ENCODE measurements around the gene SEC14L6. TPM values are rescaled to one million over a fixed set of nuclear protein-coding genes. Genes with fewer than 3 reads are reported as not detected.

SEC14L6 gene
- total and polyA plus RNA-seq, 9 of the 15 experiments (the other 6 are each of a cell fraction or from before 2014, with no cell fraction given): 0.29 to 6.1 (median 1.9) TPM

DNA sequence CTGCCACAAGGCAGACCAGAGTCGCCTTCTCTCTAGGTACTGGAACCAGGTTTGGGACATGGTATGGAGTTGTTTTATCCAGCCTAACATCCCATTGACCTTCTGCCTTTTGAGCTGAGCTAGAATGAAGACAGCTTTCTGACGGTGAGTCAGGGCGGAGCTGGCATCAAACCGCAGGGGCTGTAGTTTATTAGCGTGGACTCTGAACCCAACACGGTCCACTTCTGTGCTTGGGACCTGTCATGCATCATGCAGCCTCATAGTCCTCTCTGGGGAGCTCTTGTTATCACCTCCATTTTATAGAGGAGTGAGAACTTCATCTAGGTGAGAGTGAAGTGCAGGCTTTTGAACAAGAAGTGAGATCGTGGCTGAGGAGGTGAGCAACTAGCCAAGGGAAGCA lies 19.6 kb upstream of the SEC14L6 start:
- H3K36me3 ChIP-seq (ENCODE audit: control insufficient read depth, insufficient read depth, low read length): no peaks in the 10 kb centered on the region
- intact Hi-C loops (cut with micrococcal nuclease): no loop called here
- FAIRE-seq (no peak), DNase-seq (ENCODE audit: extremely low read depth in 1 of 4, low spot score in 3 of 4) (no peak), ATAC-seq (no peak)
- 0% methylated on average over 7 of the region's 7 CpGs for WGBS (ENCODE audit: insufficient coverage, low coverage, missing lambda C conversion rate)
- no peak overlapping the region for H3K9ac ChIP-seq (ENCODE audit: insufficient read depth in 1 of 2, low read depth in 2 of 2, low read length in 2 of 2)
- no peak overlapping the region for H3K4me2 ChIP-seq (ENCODE audit: insufficient read depth, low read length)
- in situ Hi-C loops (cut with MboI): no loop called here
- CTCF ChIA-PET (ENCODE audit: low intra/inter-chr PET ratio): no interaction called here
- no peak for TF ChIP-seq FUS (optimal IDR thresholded peaks at IDR 0.05; ENCODE audit: low read depth, low read length)
- TF ChIP-seq ETS2 (tag; IDR thresholded peaks at IDR 0.05; ENCODE audit: borderline replicate concordance, poor library complexity, severe bottlenecking): no peak
- no peak for TF ChIP-seq SREBF1 (IDR thresholded peaks at IDR 0.05; ENCODE audit: borderline replicate concordance, low read depth, low read length)
- no peak overlapping the region for H3K4me3 ChIP-seq
- H4K20me1 ChIP-seq (replicated peaks; ENCODE audit: control insufficient read depth, insufficient read depth, low read length): no peaks in the 10 kb centered on the region; the same call in 1 of the 2 replicates
- H3K79me2 ChIP-seq (ENCODE audit: control insufficient read depth, insufficient read depth, low read length): no peaks in the 10 kb centered on the region
- no peak overlapping the region for H3K27ac ChIP-seq (ENCODE audit: extremely low read depth, low read depth, low read length)
- no peaks in the 10 kb centered on the region for H3K9me1 ChIP-seq (ENCODE audit: control insufficient read depth, insufficient read depth, low read length)
- H3K4me1 ChIP-seq (replicated peaks in 1 of 2; ENCODE audit: control insufficient read depth in 2 of 2, insufficient read depth in 2 of 2, low read length in 2 of 2): no peaks in the 10 kb centered on the region
- no peaks in the 10 kb centered on the region for H3K9me3 ChIP-seq (replicated peaks; ENCODE audit: control insufficient read depth, insufficient read depth, low read depth, low read length)
- peaks cover 0 to 20% of the 10 kb centered on the region in 2 experiments; a peak in 3 of 5 replicates for H3K27me3 ChIP-seq (ENCODE audit: control insufficient read depth in 2 of 2, insufficient read depth in 2 of 2, low read length in 2 of 2)
- no peak overlapping the region for H2AFZ ChIP-seq (ENCODE audit: low read depth, low read length)
- POLR2A ChIA-PET: interaction anchor here (1.0 to 1.5 kb wide), 2 partner anchors 15 to 19 kb away, joined by 3 to 4 read pairs; no protein-coding TSS in a partner anchor
- no TSS peak for BruUV-seq (replicated peaks)

DNA sequence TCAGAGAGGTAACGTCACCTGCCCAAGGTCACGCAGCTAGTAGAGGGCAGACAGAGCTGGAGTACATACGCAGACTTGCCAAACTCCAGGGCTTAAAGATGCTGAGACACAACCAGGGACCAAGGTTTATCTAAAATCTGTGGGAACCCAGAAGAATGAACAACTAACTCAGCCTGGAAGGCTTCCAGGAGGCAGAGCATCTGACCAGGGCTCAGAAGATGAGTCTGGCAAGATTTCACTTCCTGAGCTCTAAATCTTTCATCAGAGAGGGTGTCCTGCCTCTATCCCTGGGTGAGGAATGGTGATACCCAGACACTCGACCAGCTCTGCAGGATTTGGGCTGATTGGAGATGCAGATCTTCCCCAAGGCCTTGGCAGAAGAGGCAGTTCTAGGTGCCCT lies 18.8 kb upstream of the SEC14L6 start:
- FAIRE-seq (no peak), DNase-seq (ENCODE audit: extremely low read depth in 1 of 4, low spot score in 3 of 4) (no peak), ATAC-seq (no peak)
- H3K9ac ChIP-seq (ENCODE audit: insufficient read depth in 1 of 2, low read depth in 2 of 2, low read length in 2 of 2): no peak overlapping the region
- peaks cover 0 to 17% of the 10 kb centered on the region in 2 experiments; a peak in 2 of 5 replicates for H3K27me3 ChIP-seq (ENCODE audit: control insufficient read depth in 2 of 2, insufficient read depth in 2 of 2, low read length in 2 of 2)
- no TSS peak for BruUV-seq (replicated peaks)
- H4K20me1 ChIP-seq (replicated peaks; ENCODE audit: control insufficient read depth, insufficient read depth, low read length): no peaks in the 10 kb centered on the region
- H3K4me2 ChIP-seq (ENCODE audit: insufficient read depth, low read length): no peak overlapping the region
- in situ Hi-C loops (cut with MboI): no loop called here
- 3% methylated on average over 4 of the region's 4 CpGs for WGBS (ENCODE audit: insufficient coverage, low coverage, missing lambda C conversion rate)
- intact Hi-C loops (cut with micrococcal nuclease): no loop called here
- no peaks in the 10 kb centered on the region for H3K36me3 ChIP-seq (ENCODE audit: control insufficient read depth, insufficient read depth, low read length)
- no peaks in the 10 kb centered on the region for H3K79me2 ChIP-seq (ENCODE audit: control insufficient read depth, insufficient read depth, low read length)
- no peaks in the 10 kb centered on the region for H3K9me1 ChIP-seq (ENCODE audit: control insufficient read depth, insufficient read depth, low read length)
- CTCF ChIA-PET (ENCODE audit: low intra/inter-chr PET ratio): no interaction called here
- POLR2A ChIA-PET: interaction anchor here (0.7 to 1.5 kb wide), 2 partner anchors 13 to 15 kb away, joined by 4 read pairs; no protein-coding TSS in a partner anchor
- H3K4me3 ChIP-seq: no peak overlapping the region
- TF ChIP-seq MEIS2 (IDR thresholded peaks at IDR 0.05; ENCODE audit: partially characterized antibody) (peak; percentile 22), FOS (IDR thresholded peaks at IDR 0.05; ENCODE audit: extremely low read depth, insufficient read length) (no peak), HDGF (IDR thresholded peaks at IDR 0.05) (no peak), ZFP36 (IDR thresholded peaks at IDR 0.05; ENCODE audit: low read depth, low read length, partially characterized antibody) (peak; percentile 37), CTBP1 (IDR thresholded peaks at IDR 0.05; ENCODE audit: borderline replicate concordance) (peak; percentile 18; the same call in 1 of the 2 replicates)
- TF ChIP-seq, protein P1, sequence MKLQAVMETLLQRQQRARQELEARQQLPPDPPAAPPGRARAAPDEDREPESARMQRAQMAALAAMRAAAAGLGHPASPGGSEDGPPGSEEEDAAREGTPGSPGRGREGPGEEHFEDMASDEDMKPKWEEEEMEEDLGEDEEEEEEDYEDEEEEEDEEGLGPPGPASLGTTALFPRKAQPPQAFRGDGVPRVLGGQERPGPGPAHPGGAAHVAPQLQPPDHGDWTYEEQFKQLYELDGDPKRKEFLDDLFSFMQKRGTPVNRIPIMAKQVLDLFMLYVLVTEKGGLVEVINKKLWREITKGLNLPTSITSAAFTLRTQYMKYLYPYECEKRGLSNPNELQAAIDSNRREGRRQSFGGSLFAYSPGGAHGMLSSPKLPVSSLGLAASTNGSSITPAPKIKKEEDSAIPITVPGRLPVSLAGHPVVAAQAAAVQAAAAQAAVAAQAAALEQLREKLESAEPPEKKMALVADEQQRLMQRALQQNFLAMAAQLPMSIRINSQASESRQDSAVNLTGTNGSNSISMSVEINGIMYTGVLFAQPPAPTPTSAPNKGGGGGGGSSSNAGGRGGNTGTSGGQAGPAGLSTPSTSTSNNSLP (IDR thresholded peaks at IDR 0.05; ENCODE audit: borderline replicate concordance, low read depth, low read length): no peak
- TF ChIP-seq, protein P2, sequence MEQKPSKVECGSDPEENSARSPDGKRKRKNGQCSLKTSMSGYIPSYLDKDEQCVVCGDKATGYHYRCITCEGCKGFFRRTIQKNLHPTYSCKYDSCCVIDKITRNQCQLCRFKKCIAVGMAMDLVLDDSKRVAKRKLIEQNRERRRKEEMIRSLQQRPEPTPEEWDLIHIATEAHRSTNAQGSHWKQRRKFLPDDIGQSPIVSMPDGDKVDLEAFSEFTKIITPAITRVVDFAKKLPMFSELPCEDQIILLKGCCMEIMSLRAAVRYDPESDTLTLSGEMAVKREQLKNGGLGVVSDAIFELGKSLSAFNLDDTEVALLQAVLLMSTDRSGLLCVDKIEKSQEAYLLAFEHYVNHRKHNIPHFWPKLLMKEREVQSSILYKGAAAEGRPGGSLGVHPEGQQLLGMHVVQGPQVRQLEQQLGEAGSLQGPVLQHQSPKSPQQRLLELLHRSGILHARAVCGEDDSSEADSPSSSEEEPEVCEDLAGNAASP (IDR thresholded peaks at IDR 0.05): no peak
- H3K27ac ChIP-seq (ENCODE audit: extremely low read depth, low read depth, low read length): no peak overlapping the region
- H2AFZ ChIP-seq (ENCODE audit: low read depth, low read length): no peak overlapping the region
- H3K9me3 ChIP-seq (replicated peaks; ENCODE audit: control insufficient read depth, insufficient read depth, low read depth, low read length): no peaks in the 10 kb centered on the region
- H3K4me1 ChIP-seq (replicated peaks in 1 of 2; ENCODE audit: control insufficient read depth in 2 of 2, insufficient read depth in 2 of 2, low read length in 2 of 2): peaks cover 0 to 5% of the 10 kb centered on the region in 2 experiments; a peak in 2 of 5 replicates
